GM23248 (cell line): ENCODE results near the gene SCN1B.
"Not testable (repeated sequence)": the region's sequence is repeated elsewhere in the genome, so short reads cannot be mapped to it uniquely, and the experiment has no call there.

Experiments used
- EZH2 ChIP-seq: fragments of 200-600 bp; sonication (generic); IDR thresholded peaks from 2 replicates; pipeline ENCODE4 v1.6.1; 2018; ENCODE audit warnings: antibody characterized with exemption, mild to moderate bottlenecking; ENCODE audit not compliant: insufficient read depth, poor library complexity, severe bottlenecking
- EZH2phosphoT487 ChIP-seq: fragments of 200-600 bp; sonication (generic); IDR thresholded peaks from 2 replicates; pipeline ENCODE4 v1.6.1; 2018; ENCODE audit warnings: antibody characterized with exemption, moderate library complexity, mild to moderate bottlenecking, low read depth; ENCODE audit not compliant: insufficient read depth

- TF ChIP-seq EZH2, EZH2phosphoT487: not testable (repeated sequence)
Measured at GRCh38 chr19:35007427-35007826, 22.8 kb upstream of the SCN1B start.
